Measurements from ENCODE around the gene EBLN1. TPM values are rescaled to one million over a fixed set of nuclear protein-coding genes. Genes with fewer than 3 reads are reported as not detected.

The EBLN1 gene
- total RNA-seq, 1 experiment from 2014 or later, result not detected

GRCh38 chr10:22226599-22226998 is 8.8 kb upstream of the EBLN1 start:
- CTCF ChIA-PET, result interaction anchor here (1.2 kb wide), 1 partner anchor 17 kb away, joined by 4 read pairs; no protein-coding TSS in a partner anchor
- ATAC-seq, result no peak
- POLR2A ChIA-PET, result no interaction called here

GRCh38 chr10:22222236-22223190 is 4.7 kb upstream of the EBLN1 start:
- ATAC-seq (no peak), DNase-seq (ENCODE audit: low spot score) (no peak)
- no peaks in the 10 kb centered on the region for H3K4me1 Mint-ChIP-seq
- no peaks in the 10 kb centered on the region for H3K27me3 Mint-ChIP-seq (ENCODE audit: low read depth)
- H3K27ac Mint-ChIP-seq, result no peak overlapping the region
- ChIA-PET POLR2A (no interaction called here), CTCF (no interaction called here)
- H3K36me3 Mint-ChIP-seq, result no peaks in the 10 kb centered on the region
- no peak overlapping the region for H3K4me3 Mint-ChIP-seq
- H3K9me3 Mint-ChIP-seq, result 0 out of 2 replicates have a peak, but pooled peaks cover 3% of the 10 kb centered on the region
- no peak for TF ChIP-seq IRF1 (CRISPR knock-in tag; IDR thresholded peaks at IDR 0.05)
- no peak for TF ChIP-seq ZNF219 (CRISPR knock-in tag; IDR thresholded peaks at IDR 0.05; ENCODE audit: borderline replicate concordance)
- TF ChIP-seq CREB1 (CRISPR knock-in tag; IDR thresholded peaks at IDR 0.05), result no peak
- TF ChIP-seq ZNF423 (CRISPR knock-in tag; IDR thresholded peaks at IDR 0.05), result no peak
- no peak for TF ChIP-seq PREB (CRISPR knock-in tag; IDR thresholded peaks at IDR 0.05; ENCODE audit: borderline replicate concordance)
- TF ChIP-seq CREM (CRISPR knock-in tag; IDR thresholded peaks at IDR 0.05), result no peak
- TF ChIP-seq ZNF263 (CRISPR knock-in tag; IDR thresholded peaks at IDR 0.05; ENCODE audit: low read depth), result no peak
- TF ChIP-seq, protein P1, sequence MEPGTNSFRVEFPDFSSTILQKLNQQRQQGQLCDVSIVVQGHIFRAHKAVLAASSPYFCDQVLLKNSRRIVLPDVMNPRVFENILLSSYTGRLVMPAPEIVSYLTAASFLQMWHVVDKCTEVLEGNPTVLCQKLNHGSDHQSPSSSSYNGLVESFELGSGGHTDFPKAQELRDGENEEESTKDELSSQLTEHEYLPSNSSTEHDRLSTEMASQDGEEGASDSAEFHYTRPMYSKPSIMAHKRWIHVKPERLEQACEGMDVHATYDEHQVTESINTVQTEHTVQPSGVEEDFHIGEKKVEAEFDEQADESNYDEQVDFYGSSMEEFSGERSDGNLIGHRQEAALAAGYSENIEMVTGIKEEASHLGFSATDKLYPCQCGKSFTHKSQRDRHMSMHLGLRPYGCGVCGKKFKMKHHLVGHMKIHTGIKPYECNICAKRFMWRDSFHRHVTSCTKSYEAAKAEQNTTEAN (CRISPR knock-in tag; IDR thresholded peaks at IDR 0.05), result no peak
- TF ChIP-seq RORB (CRISPR knock-in tag; IDR thresholded peaks at IDR 0.05), result no peak
- TF ChIP-seq TP53 (CRISPR knock-in tag; IDR thresholded peaks at IDR 0.05), result no peak

More at GRCh38 chr10:22226599-22226998, 8.8 kb upstream of the EBLN1 start:
- Mint-ChIP-seq H3K36me3 (no peaks in the 10 kb centered on the region), H3K27me3 (ENCODE audit: low read depth) (peaks cover 13% of the 10 kb centered on the region), H3K4me1 (peaks cover 12% of the 10 kb centered on the region), H3K27ac (no peak overlapping the region), H3K4me3 (no peak overlapping the region), H3K9me3 (0 out of 2 replicates have a peak, but pooled peaks cover 3% of the 10 kb centered on the region)
- TF ChIP-seq, protein P2, sequence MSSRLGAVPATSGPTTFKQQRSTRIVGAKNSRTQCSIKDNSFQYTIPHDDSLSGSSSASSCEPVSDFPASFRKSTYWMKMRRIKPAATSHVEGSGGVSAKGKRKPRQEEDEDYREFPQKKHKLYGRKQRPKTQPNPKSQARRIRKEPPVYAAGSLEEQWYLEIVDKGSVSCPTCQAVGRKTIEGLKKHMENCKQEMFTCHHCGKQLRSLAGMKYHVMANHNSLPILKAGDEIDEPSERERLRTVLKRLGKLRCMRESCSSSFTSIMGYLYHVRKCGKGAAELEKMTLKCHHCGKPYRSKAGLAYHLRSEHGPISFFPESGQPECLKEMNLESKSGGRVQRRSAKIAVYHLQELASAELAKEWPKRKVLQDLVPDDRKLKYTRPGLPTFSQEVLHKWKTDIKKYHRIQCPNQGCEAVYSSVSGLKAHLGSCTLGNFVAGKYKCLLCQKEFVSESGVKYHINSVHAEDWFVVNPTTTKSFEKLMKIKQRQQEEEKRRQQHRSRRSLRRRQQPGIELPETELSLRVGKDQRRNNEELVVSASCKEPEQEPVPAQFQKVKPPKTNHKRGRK (CRISPR knock-in tag; IDR thresholded peaks at IDR 0.05; ENCODE audit: borderline replicate concordance), result no peak
- TF ChIP-seq NFE2L1 (CRISPR knock-in tag; IDR thresholded peaks at IDR 0.05), result no peak
- no peak for DNase-seq (ENCODE audit: low spot score)

GRCh38 chr10:22219308-22219707 is 1.5 kb upstream of the EBLN1 start:
- CTCF ChIA-PET, result interaction anchor here (1.0 to 1.2 kb wide), 2 partner anchors 9 to 116 kb away, joined by 5 to 6 read pairs; no protein-coding TSS in a partner anchor
- H3K27ac Mint-ChIP-seq, result no peak overlapping the region
- H3K4me3 Mint-ChIP-seq, result no peak overlapping the region
- H3K9me3 Mint-ChIP-seq, result 0 out of 2 replicates have a peak, but pooled peaks cover 3% of the 10 kb centered on the region
- H3K4me1 Mint-ChIP-seq, result no peaks in the 10 kb centered on the region
- H3K27me3 Mint-ChIP-seq (ENCODE audit: low read depth), result no peaks in the 10 kb centered on the region
- no peaks in the 10 kb centered on the region for H3K36me3 Mint-ChIP-seq
- TF ChIP-seq TP53 (CRISPR knock-in tag; IDR thresholded peaks at IDR 0.05), result no peak
- TF ChIP-seq TEAD4 (CRISPR knock-in tag; IDR thresholded peaks at IDR 0.05), result no peak
- no peak for TF ChIP-seq ZNF317 (CRISPR knock-in tag; IDR thresholded peaks at IDR 0.05; ENCODE audit: borderline replicate concordance, low read depth)
- TF ChIP-seq PRRX2 (CRISPR knock-in tag; IDR thresholded peaks at IDR 0.05), result no peak
- TF ChIP-seq, protein P3, sequence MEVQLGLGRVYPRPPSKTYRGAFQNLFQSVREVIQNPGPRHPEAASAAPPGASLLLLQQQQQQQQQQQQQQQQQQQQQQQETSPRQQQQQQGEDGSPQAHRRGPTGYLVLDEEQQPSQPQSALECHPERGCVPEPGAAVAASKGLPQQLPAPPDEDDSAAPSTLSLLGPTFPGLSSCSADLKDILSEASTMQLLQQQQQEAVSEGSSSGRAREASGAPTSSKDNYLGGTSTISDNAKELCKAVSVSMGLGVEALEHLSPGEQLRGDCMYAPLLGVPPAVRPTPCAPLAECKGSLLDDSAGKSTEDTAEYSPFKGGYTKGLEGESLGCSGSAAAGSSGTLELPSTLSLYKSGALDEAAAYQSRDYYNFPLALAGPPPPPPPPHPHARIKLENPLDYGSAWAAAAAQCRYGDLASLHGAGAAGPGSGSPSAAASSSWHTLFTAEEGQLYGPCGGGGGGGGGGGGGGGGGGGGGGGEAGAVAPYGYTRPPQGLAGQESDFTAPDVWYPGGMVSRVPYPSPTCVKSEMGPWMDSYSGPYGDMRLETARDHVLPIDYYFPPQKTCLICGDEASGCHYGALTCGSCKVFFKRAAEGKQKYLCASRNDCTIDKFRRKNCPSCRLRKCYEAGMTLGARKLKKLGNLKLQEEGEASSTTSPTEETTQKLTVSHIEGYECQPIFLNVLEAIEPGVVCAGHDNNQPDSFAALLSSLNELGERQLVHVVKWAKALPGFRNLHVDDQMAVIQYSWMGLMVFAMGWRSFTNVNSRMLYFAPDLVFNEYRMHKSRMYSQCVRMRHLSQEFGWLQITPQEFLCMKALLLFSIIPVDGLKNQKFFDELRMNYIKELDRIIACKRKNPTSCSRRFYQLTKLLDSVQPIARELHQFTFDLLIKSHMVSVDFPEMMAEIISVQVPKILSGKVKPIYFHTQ (CRISPR knock-in tag; IDR thresholded peaks at IDR 0.05), result no peak
- TF ChIP-seq, protein P4, sequence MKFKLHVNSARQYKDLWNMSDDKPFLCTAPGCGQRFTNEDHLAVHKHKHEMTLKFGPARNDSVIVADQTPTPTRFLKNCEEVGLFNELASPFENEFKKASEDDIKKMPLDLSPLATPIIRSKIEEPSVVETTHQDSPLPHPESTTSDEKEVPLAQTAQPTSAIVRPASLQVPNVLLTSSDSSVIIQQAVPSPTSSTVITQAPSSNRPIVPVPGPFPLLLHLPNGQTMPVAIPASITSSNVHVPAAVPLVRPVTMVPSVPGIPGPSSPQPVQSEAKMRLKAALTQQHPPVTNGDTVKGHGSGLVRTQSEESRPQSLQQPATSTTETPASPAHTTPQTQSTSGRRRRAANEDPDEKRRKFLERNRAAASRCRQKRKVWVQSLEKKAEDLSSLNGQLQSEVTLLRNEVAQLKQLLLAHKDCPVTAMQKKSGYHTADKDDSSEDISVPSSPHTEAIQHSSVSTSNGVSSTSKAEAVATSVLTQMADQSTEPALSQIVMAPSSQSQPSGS (CRISPR knock-in tag; IDR thresholded peaks at IDR 0.05; ENCODE audit: borderline replicate concordance, low read depth), result no peak
- TF ChIP-seq, protein P5, sequence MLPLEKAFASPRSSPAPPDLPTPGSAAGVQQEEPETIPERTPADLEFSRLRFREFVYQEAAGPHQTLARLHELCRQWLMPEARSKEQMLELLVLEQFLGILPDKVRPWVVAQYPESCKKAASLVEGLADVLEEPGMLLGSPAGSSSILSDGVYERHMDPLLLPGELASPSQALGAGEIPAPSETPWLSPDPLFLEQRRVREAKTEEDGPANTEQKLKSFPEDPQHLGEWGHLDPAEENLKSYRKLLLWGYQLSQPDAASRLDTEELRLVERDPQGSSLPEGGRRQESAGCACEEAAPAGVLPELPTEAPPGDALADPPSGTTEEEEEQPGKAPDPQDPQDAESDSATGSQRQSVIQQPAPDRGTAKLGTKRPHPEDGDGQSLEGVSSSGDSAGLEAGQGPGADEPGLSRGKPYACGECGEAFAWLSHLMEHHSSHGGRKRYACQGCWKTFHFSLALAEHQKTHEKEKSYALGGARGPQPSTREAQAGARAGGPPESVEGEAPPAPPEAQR (CRISPR knock-in tag; IDR thresholded peaks at IDR 0.05), result no peak
- POLR2A ChIA-PET, result no interaction called here
- DNase-seq (ENCODE audit: low spot score) (no peak), ATAC-seq (no peak)
